Fibroblast of villous mesenchyme (primary cell): ENCODE results near the gene ECT2. TPM values are rescaled to one million over a fixed set of nuclear protein-coding genes. Genes with fewer than 3 reads are reported as not detected.

Experiments
- DNase-seq: peaks from one replicate; pipeline ENCODE4 v3.0.0-alpha.2; 2010; ENCODE audit warnings: low read depth
- H3K4me3 ChIP-seq: 2 replicates; pipeline ENCODE4 v1.5.1; 2011; ENCODE audit warnings: low read depth, mild to moderate bottlenecking, low read length
- total RNA-seq: library from RNA; depleted of rRNA; stranded (reverse); fragments of >200 nt; gene quantifications from 2 replicates; pipeline ENCODE4 v1.2.3, GENCODE V29; 2012
- TF ChIP-seq, protein P1 (sequence below): IDR thresholded peaks from 2 replicates; pipeline ENCODE4 v1.5.1; 2012; ENCODE audit warnings: low read depth, mild to moderate bottlenecking, low read length; ENCODE audit not compliant: insufficient read depth

The ECT2 gene
- total RNA-seq, 1 donor = 73.4 TPM

DNA sequence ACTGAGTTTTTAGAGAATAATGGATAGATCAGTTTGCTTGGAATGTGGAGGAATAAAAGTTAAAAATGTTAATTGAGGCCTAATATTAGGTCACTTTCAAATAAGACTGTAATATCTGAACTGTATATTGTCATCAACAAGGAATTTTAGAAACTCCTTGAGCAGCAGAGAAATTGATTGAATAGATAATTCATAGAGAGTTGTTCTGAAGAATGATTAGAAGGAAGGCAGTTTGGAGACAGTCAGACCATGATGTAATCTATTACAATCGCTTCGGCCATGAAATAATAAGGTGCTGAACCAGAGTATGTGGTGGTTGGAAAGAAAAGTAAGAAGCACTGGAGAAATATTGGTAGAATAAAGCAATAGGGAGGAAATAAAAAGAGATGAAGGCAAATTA is 15.7 kb downstream of the ECT2 start:
- no peak overlapping the region for H3K4me3 ChIP-seq
- no peak for DNase-seq
- TF ChIP-seq, protein P1, sequence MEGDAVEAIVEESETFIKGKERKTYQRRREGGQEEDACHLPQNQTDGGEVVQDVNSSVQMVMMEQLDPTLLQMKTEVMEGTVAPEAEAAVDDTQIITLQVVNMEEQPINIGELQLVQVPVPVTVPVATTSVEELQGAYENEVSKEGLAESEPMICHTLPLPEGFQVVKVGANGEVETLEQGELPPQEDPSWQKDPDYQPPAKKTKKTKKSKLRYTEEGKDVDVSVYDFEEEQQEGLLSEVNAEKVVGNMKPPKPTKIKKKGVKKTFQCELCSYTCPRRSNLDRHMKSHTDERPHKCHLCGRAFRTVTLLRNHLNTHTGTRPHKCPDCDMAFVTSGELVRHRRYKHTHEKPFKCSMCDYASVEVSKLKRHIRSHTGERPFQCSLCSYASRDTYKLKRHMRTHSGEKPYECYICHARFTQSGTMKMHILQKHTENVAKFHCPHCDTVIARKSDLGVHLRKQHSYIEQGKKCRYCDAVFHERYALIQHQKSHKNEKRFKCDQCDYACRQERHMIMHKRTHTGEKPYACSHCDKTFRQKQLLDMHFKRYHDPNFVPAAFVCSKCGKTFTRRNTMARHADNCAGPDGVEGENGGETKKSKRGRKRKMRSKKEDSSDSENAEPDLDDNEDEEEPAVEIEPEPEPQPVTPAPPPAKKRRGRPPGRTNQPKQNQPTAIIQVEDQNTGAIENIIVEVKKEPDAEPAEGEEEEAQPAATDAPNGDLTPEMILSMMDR = no peak

DNA sequence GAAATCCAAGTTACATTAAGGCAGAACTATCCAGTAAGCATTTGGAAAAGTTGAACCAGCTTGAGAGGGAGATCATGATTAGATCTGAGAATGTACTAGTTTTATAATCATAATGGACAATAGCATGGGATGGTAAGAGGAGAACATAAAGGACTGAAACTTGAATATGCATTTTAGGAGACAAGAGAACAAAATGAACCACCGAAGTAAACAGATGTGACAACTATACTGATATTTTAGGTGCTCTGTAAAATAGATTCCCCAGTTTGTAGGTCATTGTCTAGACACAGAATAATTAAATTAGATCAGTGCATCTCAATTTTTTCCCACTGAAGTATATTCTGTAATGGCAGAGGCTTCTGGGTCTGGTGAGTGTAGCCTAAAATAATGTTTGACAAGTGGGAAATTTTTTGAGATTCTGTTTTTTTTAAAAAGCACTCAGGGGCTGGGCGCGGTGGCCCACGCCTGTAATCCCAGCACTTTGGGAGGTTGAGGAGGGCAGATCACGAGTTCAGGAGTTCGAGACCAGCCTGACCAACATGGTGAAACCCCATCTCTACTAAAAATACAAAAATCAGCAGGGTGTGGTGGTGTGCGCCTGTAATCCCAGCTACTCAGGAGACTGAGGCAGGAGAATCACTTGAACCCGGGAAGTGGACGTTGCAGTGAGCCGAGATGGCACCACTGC is 16.3 kb downstream of the ECT2 start:
- H3K4me3 ChIP-seq = no peak overlapping the region
- no peak for DNase-seq
- TF ChIP-seq, protein P1 = no peak

DNA sequence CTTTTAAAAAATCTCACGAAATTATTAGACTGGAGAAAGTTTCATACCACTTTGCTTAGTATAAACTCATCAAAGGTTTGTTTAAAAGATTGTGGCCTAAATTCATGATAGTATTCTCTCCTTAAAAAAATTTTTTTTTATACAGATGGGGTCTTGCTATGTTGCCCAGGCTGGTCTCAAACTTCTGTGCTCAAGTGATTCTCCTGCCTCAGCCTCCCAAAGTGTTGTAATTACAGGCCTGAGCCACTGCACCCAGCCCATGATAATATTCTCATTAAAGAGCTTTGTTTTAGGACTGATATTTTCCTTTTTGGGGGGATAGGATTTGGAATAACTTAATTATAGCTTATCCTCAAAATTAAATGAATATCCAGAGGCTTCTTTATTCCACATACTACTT is 19.9 kb downstream of the ECT2 start:
- H3K4me3 ChIP-seq = no peak overlapping the region
- DNase-seq = no peak
- TF ChIP-seq, protein P1 = no peak

DNA sequence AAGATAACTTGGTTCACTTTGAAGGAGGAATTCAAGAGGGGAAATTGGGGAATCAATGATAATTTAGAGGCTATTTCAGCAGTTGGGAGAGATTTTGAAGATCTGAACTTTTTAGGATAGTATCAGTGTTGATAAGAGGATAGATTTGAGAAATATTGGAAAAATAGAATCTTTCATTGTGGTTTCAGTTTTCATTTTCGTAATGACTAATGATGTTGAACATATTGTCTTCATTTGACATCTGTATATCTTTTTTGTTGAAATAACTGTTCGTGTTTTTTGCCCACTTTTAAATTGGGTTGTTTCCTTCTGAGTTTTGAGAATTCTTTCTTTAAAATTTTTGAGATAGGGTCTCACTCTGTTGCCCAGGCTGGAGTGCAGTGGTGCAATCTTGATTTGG is 21.1 kb downstream of the ECT2 start:
- TF ChIP-seq, protein P1 = no peak
- no peak overlapping the region for H3K4me3 ChIP-seq
- DNase-seq = no peak

DNA sequence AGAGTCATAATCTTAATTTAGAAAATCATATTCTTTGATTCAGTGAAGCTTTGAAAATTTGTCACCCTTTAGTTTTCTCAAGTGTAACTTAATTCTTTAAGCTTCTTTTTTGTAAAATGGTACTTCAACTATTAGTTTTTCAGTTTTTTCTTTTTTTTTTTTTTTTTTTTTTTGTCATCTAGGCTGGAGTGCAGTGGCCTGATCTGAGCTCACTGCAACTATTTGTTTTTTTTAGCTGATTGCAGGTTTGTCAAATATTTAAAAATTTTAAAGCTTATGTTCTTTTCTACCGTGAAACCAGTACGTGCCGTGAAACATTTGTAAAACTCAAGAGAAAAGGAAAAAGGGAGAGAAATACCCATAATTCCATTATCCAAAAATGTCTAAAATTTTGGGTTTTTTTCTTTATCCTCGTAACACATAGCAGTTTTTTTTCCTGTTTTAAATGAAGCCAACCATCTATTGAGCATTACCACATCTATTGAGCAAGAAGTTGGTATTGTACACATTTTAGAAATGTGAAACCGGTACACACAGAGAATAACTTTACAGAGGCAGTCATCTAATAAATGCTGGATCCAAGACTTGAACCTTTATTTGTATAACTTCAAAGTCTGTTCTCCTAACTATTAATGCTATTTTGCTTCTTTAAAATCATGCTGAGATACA is 25.7 kb downstream of the ECT2 start:
- peak; percentile 58 for DNase-seq
- H3K4me3 ChIP-seq = no peak overlapping the region
- TF ChIP-seq, protein P1 = no peak

DNA sequence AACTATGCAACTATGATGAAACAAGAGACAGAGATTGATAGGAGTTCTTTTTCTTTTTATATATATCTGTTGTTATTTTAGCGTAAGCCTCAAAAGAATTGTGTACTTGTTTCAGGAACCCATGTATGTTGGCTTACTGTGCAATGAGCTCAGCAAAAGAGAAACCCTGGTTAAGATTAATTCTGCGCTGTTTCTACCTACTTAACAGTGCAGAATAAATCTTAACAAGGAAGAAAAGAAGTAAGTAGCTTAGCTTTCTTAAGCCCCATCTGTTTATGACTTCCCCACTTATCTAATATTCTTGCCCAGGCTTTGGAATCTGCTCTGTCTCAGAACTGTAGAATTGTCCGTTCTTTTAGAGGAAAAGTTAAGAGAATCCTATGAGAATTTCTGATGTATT is 27.4 kb downstream of the ECT2 start:
- TF ChIP-seq, protein P1 = no peak
- peak overlapping the region; percentile 24 for H3K4me3 ChIP-seq
- DNase-seq = peak; percentile 57

DNA sequence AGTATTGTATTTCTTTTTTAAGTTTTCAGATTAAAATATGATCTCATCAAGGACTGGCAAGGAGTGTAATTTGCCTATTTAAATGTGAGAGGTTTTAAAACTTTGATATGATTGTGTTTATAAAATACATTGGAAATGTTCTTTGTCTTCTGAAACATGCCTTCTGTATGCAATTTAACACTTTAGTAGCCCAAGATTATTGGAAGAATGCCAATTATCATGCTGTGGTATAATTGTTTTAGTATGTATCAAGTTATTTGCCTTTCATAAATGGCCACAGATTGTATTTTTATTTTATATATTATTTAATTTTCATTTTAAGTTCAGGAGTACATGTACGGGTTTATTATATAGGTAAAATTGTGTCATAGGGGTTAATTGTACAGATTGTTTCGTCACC is 31.7 kb downstream of the ECT2 start:
- TF ChIP-seq, protein P1 = no peak
- no peak overlapping the region for H3K4me3 ChIP-seq
- no peak for DNase-seq
